Panc1 (cell line): ENCODE measurements around the gene S100A4. TPM values are rescaled to one million over a fixed set of nuclear protein-coding genes. Genes with fewer than 3 reads are reported as not detected.
"Not testable (repeated sequence)": the region's sequence is repeated elsewhere in the genome, so short reads cannot be mapped to it uniquely, and the experiment has no call there.

Experiments
- ATAC-seq: fragments of 200-7000 bp; cut with Tn5 transposase; 2 replicates; pipeline ENCODE4 v1.9.1; 2020; ENCODE audit warnings: mild to moderate bottlenecking, moderate library complexity
- BruUV-seq: library from RNA; stranded (reverse); fragments of 400-500 nt; replicated peaks from 2 replicates; lab custom pipeline; 2021; lab: Mats Ljungman, UMichigan
- CTCF ChIA-PET: fragments of 300-600 bp; sonication (Branson Sonifier 250); formaldehyde crosslinking; loops from one replicate; lab custom pipeline; 2022; ENCODE audit warnings: antibody characterized with exemption; lab: Charles Lee
- POLR2A ChIA-PET: fragments of 300-600 bp; sonication (Branson Sonifier 250); formaldehyde crosslinking; loops from one replicate; lab custom pipeline; 2022; ENCODE audit warnings: antibody characterized with exemption; lab: Charles Lee
- DNase-seq: peaks from one replicate; pipeline ENCODE4 v3.0.0-alpha.2; 2010; ENCODE audit warnings: low read depth, low spot score
- H3K27ac ChIP-seq: 2 replicates; pipeline ENCODE4 v1.5.1; 2011; ENCODE audit warnings: mild to moderate bottlenecking, low read length, inconsistent platforms
- H3K27me3 ChIP-seq: fragments of 200-500 bp; sonication (Bioruptor generic); 2 replicates; pipeline ENCODE4 v1.6.0; 2014; ENCODE audit warnings: low read length, inconsistent platforms; ENCODE audit not compliant: control insufficient read depth, insufficient read depth
- H3K36me3 ChIP-seq: fragments of 200-500 bp; sonication (Bioruptor generic); 2 replicates; pipeline ENCODE4 v1.5.1; 2014; ENCODE audit warnings: inconsistent platforms, mild to moderate bottlenecking, low read length, moderate library complexity; ENCODE audit not compliant: control insufficient read depth, insufficient read depth
- H3K4me1 ChIP-seq: 2 replicates; pipeline ENCODE4 v1.5.1; 2011; ENCODE audit warnings: inconsistent platforms, mild to moderate bottlenecking, low read length, moderate library complexity; ENCODE audit not compliant: control insufficient read depth, insufficient read depth
- H3K4me3 ChIP-seq, 2 experiments: 2 replicates each; pipeline ENCODE4 v1.5.1; 2011 to 2012; ENCODE audit warnings: low read depth in 2 of 2, low read length in 2 of 2, mild to moderate bottlenecking in 2 of 2, inconsistent platforms in 1 of 2, moderate library complexity in 1 of 2
- H3K9me3 ChIP-seq: fragments of 200-500 bp; sonication (Bioruptor generic); 2 replicates; pipeline ENCODE4 v1.5.1; 2014; ENCODE audit warnings: low read depth, mild to moderate bottlenecking, inconsistent platforms, low read length, moderate library complexity; ENCODE audit not compliant: control insufficient read depth, insufficient read depth
- CTCF ChIP-seq: fragments of 450-650 bp; IDR thresholded peaks from 2 replicates; pipeline ENCODE4 v1.5.1; 2017; ENCODE audit warnings: mild to moderate bottlenecking
- POLR2AphosphoS5 ChIP-seq: IDR thresholded peaks from 2 replicates; pipeline ENCODE4 v1.6.1; 2012; ENCODE audit warnings: mild to moderate bottlenecking, low read depth, low read length, moderate library complexity
- SIN3A ChIP-seq: IDR thresholded peaks from 2 replicates; pipeline ENCODE4 v1.6.1; 2012; ENCODE audit warnings: low read depth, mild to moderate bottlenecking, low read length, moderate library complexity, borderline replicate concordance; ENCODE audit not compliant: insufficient read depth
- TCF7L2 ChIP-seq: IDR thresholded peaks from 2 replicates; pipeline ENCODE4 v1.6.1; 2011; ENCODE audit warnings: mild to moderate bottlenecking, low read depth, low read length, inconsistent platforms
- in situ Hi-C: cut with HindIII; loops from 2 replicates; pipeline ENCODE4 v1.10.0; 2016; ENCODE audit warnings: low sequenced_read_pairs, low pct_unique_long_range_greater_than_20kb
- intact Hi-C: fragments of 100-400 bp; cut with micrococcal nuclease; formaldehyde crosslinking; loops from one replicate; pipeline ENCODE4 v1.10.0; 2022; ENCODE audit not compliant: unreplicated experiment
- total RNA-seq: library from RNA; stranded (reverse); gene quantifications from one replicate; pipeline ENCODE4 v1.2.1, GENCODE V29; 2021; ENCODE audit not compliant: unreplicated experiment
- TF ChIP-seq, protein P1 (sequence below), 2 experiments: IDR thresholded peaks; 2 replicates each; pipeline ENCODE4 v1.6.1; 2011 to 2012; ENCODE audit warnings: low read depth in 2 of 2, control low read depth in 1 of 2, low read length in 1 of 2, mild to moderate bottlenecking in 1 of 2, moderate library complexity in 1 of 2; ENCODE audit not compliant: insufficient read depth in 1 of 2

Gene S100A4
- total RNA-seq, 1 experiment from 2014 or later = 773 TPM

GRCh38 chr1:153577624-153578051 is 32.0 kb upstream of the S100A4 start:
- H3K4me3 ChIP-seq = no peak overlapping the region
- ATAC-seq (no peak; the same call in 1 of the 2 replicates), DNase-seq (no peak)
- intact Hi-C loops (loop anchor here (10.0 kb wide), 1 partner anchor 77 kb away; the partner anchor contains the start of gene SNAPIN), in situ Hi-C loops (no loop called here)
- no peaks in the 10 kb centered on the region for H3K36me3 ChIP-seq
- no peaks in the 10 kb centered on the region for H3K9me3 ChIP-seq
- ChIA-PET POLR2A (interaction anchor here (0.5 kb wide), 1 partner anchor 11 kb away, joined by 4 read pairs; no protein-coding TSS in a partner anchor), CTCF (interaction anchor here (0.7 to 0.8 kb wide), 2 partner anchors 67 to 403 kb away, joined by 4 read pairs; no protein-coding TSS in a partner anchor)
- no peaks in the 10 kb centered on the region for H3K27me3 ChIP-seq
- TF ChIP-seq, protein P1, sequence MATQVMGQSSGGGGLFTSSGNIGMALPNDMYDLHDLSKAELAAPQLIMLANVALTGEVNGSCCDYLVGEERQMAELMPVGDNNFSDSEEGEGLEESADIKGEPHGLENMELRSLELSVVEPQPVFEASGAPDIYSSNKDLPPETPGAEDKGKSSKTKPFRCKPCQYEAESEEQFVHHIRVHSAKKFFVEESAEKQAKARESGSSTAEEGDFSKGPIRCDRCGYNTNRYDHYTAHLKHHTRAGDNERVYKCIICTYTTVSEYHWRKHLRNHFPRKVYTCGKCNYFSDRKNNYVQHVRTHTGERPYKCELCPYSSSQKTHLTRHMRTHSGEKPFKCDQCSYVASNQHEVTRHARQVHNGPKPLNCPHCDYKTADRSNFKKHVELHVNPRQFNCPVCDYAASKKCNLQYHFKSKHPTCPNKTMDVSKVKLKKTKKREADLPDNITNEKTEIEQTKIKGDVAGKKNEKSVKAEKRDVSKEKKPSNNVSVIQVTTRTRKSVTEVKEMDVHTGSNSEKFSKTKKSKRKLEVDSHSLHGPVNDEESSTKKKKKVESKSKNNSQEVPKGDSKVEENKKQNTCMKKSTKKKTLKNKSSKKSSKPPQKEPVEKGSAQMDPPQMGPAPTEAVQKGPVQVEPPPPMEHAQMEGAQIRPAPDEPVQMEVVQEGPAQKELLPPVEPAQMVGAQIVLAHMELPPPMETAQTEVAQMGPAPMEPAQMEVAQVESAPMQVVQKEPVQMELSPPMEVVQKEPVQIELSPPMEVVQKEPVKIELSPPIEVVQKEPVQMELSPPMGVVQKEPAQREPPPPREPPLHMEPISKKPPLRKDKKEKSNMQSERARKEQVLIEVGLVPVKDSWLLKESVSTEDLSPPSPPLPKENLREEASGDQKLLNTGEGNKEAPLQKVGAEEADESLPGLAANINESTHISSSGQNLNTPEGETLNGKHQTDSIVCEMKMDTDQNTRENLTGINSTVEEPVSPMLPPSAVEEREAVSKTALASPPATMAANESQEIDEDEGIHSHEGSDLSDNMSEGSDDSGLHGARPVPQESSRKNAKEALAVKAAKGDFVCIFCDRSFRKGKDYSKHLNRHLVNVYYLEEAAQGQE (IDR thresholded peaks at IDR 0.05; ENCODE audit: insufficient read depth in 1 of 2, low read depth in 2 of 2, low read length in 1 of 2) = no peak
- no peak overlapping the region for H3K27ac ChIP-seq
- no peaks in the 10 kb centered on the region; the same call in 1 of the 2 replicates for H3K4me1 ChIP-seq
- no TSS peak for BruUV-seq

- H3K27ac ChIP-seq = no peak overlapping the region
- DNase-seq (no peak), ATAC-seq (no peak)
- no peaks in the 10 kb centered on the region for H3K27me3 ChIP-seq
- intact Hi-C loops = loop anchor here (10.0 kb wide), 1 partner anchor 78 kb away; the partner anchor contains the start of gene SNAPIN
- ChIA-PET POLR2A (no interaction called here), CTCF (interaction anchor here (0.6 to 0.8 kb wide), 3 partner anchors 66 to 402 kb away, joined by 4 to 5 read pairs (median 4); no protein-coding TSS in a partner anchor)
- H3K4me1 ChIP-seq = no peaks in the 10 kb centered on the region; the same call in 1 of the 2 replicates
- TF ChIP-seq, protein P1 (IDR thresholded peaks at IDR 0.05; ENCODE audit: insufficient read depth in 1 of 2, low read depth in 2 of 2, low read length in 1 of 2) = no peak
- no peak for TF ChIP-seq POLR2AphosphoS5
- no peak for TF ChIP-seq SIN3A
- no peak for TF ChIP-seq CTCF
- TF ChIP-seq TCF7L2 = no peak
- no peaks in the 10 kb centered on the region for H3K36me3 ChIP-seq
- no peaks in the 10 kb centered on the region for H3K9me3 ChIP-seq
- no peak overlapping the region for H3K4me3 ChIP-seq
- in situ Hi-C loops = no loop called here
- BruUV-seq = no TSS peak
Observed at GRCh38 chr1:153577138-153577537, 31.5 kb upstream of the S100A4 start.

- H3K36me3 ChIP-seq, H3K27ac ChIP-seq, in situ Hi-C loops, H3K4me1 ChIP-seq, H3K27me3 ChIP-seq, BruUV-seq, H3K4me3 ChIP-seq, DNase-seq, ATAC-seq, CTCF ChIA-PET, H3K9me3 ChIP-seq: not testable (repeated sequence)
- intact Hi-C loops = loop anchor here (10.0 kb wide), 1 partner anchor 79 kb away; the partner anchor contains the start of gene SNAPIN
- POLR2A ChIA-PET = interaction anchor here (0.6 kb wide), 1 partner anchor 152 kb away, joined by 3 read pairs; the partner anchor contains the start of gene INTS3
Observed at GRCh38 chr1:153575497-153575896, 29.9 kb upstream of the S100A4 start.

- CTCF ChIA-PET, in situ Hi-C loops, POLR2A ChIA-PET, H3K4me1 ChIP-seq, H3K9me3 ChIP-seq, DNase-seq, H3K36me3 ChIP-seq, BruUV-seq, ATAC-seq, H3K4me3 ChIP-seq, H3K27me3 ChIP-seq, H3K27ac ChIP-seq: not testable (repeated sequence)
- intact Hi-C loops = loop anchor here (10.0 kb wide), 1 partner anchor 80 kb away; the partner anchor contains the start of gene SNAPIN
Observed at GRCh38 chr1:153575081-153575491, 29.5 kb upstream of the S100A4 start.
